HG03039 (cell line): ENCODE results near the gene ENC1.

Source experiments
- ATAC-seq: cut with Tn5 transposase; IDR thresholded peaks from one replicate; pipeline ENCODE4 v1.9.1; 2021; ENCODE audit warnings: mild to moderate bottlenecking, moderate library complexity; ENCODE audit not compliant: unreplicated experiment

Gene ENC1

GRCh38 chr5:74657165-74657564 lies 16.6 kb upstream of the ENC1 start:
- no peak for ATAC-seq

DNA sequence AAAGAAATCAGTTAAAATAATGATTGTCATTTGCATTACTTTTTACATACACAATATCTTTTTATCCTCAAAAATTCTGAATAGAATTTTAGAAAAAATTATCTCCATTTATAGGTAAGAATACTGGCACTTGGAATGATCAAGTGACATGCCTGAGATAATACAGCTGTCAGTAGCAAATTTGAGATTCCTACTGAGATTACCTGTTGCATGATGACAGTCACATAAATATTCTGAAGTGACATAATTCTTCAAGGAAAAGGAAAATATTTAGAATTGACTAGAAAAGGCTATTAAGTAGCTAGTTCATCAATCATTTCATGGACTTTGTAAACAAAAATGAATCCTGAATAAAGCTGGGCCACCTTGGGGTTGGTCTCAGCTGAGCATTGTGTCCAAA lies 15.2 kb upstream of the ENC1 start:
- ATAC-seq = no peak

GRCh38 chr5:74655206-74655605 lies 14.7 kb upstream of the ENC1 start:
- ATAC-seq = no peak

- ATAC-seq = no peak
These were observed 13.5 kb upstream of the ENC1 start for GRCh38 chr5:74653991-74654390.

DNA sequence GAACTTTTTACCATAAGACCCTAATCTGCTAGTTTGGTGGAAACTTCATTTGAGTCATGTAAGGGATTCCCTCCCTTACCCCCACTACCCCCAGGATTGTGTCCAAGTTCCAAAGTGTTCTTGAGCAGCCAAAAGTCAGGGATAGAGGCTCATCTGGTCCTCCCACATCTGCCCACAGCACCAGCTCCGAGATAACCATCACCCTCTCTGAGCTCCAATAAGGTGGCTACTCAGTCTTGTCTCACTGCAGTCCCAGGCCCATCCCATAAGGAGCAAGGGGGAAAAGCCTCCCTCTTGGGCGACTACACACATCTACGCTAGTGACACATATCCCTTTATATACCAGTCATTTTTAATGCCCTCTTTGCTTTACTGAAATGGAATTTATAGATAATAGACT lies 12.0 kb upstream of the ENC1 start:
- ATAC-seq = no peak

GRCh38 chr5:74651710-74652109 lies 11.2 kb upstream of the ENC1 start:
- ATAC-seq = no peak

DNA sequence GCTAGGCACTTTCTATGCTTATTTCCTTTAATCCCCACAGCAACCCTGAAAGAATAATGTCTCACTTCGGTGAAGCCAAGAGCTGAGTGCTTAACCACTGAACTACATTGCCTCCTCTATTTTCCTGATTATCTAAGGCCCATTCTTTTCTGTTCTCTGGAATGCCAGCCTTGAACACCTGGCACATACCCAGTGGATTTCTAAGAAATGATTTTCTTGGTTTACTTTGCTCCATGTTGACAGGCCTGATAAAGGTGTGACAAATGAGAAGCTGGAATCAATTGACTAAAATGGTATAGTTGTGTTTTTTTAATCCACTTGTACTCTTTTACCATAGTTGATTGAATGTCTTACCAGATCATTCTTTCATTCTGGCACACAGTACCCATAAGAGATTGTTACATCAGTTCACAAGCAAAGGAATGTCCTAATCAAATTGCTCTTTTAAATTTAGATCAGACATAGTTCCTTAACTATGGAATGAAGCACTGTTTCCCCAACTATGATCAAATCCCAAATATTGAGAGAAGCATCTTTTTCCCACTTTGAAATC lies 9.0 kb upstream of the ENC1 start:
- ATAC-seq = no peak

DNA sequence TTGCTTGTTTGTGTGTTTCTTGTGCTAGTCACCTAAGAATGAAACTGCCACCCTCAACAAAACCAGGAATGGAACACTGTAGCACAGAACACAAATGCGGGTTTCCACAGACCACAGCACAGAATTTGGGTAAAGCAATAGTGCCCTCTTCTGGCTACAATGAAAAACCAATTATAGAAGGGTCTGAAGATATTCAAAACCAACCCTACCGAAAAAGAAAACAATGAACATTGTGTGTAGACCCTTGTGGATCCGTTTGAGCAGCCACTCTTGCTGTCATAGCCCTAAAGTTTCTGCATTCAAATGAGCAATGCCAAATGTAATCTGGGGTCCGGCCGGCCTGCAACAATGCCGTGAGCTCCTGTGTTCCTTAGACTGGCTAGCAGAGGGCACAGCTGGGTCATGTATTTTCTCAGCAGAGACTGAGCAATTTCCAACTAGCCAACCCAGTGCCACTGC lies 8.3 kb upstream of the ENC1 start:
- peak; percentile 56 for ATAC-seq

GRCh38 chr5:74647096-74647495 lies 6.6 kb upstream of the ENC1 start:
- ATAC-seq = no peak

DNA sequence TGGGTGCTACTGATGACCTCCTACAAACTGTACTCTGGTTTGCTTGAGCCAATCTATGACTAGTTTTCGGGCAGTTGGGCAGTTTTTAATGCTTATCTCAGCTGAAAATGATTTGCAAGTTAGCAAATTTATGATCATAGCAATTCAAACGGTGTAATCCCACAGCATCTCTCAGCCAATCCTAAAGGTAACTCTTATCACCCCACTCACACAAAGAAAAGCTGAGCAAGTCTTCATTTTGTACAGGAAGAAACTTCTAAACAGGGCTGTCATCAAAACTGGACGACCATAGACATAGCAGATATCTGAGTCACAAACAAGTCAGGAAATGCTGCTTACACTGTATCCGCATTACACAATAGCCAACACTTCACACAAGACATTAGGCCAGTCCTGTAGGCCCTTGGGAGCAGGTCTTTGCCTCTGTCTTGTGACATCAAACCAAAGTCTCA lies 2.6 kb upstream of the ENC1 start:
- no peak for ATAC-seq

GRCh38 chr5:74642543-74642863 lies 2.0 kb upstream of the ENC1 start:
- no peak for ATAC-seq

- ATAC-seq = no peak
These were observed 1.4 kb upstream of the ENC1 start for GRCh38 chr5:74641735-74642542.

DNA sequence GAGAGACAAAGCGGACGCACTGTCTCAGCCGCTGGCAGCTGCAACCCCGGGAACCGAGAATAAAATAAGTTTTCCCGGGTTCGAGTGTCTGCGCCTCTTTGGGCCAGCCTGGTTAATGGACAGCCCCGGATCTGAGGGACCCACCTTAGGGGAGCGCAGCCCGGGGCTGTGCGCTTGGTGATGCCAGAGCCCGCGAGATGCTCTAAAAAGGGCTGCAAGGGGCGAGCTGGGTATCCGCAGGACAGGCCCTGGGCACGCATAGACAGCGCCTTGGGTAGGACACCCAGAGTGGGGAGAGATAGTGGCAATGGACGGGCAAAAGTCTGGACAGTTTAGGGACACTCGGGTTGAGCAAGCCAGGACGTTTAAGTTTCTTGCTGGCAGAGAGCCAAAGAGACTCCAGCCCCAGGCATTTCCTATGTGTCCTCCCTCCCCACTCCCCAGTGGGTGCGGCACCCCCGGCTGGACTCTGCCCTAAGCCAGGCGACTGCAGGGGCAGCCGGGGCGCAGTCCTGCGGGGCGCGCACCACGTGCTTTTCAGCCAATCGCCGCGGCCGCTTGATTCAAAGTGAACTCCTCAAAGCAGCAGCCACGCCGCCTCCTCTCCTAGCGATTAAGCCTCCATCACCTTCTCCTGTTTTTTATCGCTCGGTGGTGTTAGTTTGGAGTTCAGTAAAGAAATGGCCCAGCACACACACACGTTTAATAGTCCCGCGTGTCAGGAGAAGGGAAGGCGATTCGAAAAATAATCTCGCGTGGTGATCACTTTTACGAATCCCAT lies 616 bp upstream of the ENC1 start:
- peak; percentile 9 for ATAC-seq

GRCh38 chr5:74639807-74640449 lies 600 bp downstream of the ENC1 start:
- peak; percentile 28 for ATAC-seq

GRCh38 chr5:74638970-74639806 lies 1.3 kb downstream of the ENC1 start:
- ATAC-seq = peak; percentile 36

GRCh38 chr5:74638544-74638969 lies 2.0 kb downstream of the ENC1 start:
- no peak for ATAC-seq

DNA sequence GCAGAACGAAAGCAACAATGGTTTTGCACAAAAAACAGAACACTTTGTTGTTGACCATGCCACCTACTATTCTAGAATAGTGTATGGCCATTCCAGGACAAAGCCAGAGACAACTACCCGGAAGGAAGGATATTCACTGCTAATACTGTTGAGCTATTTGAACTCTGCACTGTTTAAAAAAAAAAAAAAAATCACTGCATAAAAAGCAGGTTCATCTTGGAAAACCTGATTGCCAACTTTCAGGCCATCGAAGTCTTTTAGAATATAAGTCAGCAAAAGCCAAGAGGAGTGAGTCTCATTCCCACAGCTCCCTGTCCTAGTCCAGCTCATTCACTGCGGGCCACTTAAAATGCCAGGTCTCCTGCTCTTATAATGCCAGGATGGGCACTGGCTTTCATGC lies 4.0 kb downstream of the ENC1 start:
- no peak for ATAC-seq

DNA sequence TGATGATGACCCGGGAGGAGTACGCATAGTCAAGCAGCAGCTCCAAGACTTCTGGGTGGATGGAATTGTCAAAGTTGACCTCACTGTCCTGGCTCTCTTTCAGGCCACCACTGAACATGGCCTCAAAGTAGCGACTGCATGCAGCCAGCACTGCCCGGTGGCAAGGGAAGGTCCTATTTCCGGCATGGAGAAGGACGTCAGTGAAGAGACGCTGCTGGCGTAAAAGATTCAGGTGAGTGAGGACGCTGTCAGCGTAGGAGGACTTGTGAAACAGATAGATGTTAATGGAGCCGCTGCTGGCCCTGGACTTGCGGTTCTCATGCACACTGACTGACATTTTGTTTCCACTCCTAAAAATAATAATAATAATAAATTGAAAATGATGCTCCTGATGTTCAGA lies 4.4 kb downstream of the ENC1 start:
- no peak for ATAC-seq

DNA sequence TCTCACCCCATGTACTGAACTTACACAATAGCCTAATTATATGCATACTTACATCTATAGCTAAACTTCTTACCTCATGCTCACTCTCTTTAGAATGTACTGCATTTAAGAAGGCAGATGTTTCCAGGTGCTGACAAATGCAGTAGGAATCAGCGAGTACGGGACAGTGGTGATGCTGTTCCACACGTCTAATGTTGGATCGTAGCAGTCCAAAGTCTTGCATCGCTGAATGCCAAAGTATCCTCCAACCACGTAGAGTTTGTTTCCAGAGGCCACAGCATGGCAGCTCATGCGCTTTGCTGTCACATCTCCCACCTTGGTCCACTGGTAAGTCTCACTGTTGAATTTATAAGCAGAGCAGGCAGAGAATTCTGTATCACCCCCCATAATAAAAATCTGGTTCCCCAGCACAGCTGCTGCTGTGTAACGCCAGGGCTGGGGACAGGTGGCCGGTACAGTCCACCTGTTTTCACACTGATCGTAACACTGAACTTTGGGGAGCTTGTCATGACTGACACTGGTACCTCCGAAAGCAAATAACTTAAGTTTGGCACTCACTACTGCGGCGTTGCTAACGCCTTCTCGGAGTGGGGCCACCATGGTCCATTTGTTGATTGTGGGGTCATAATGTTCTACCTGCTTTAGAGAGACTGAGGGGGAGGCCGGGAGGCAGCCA lies 5.8 kb downstream of the ENC1 start:
- no peak for ATAC-seq

DNA sequence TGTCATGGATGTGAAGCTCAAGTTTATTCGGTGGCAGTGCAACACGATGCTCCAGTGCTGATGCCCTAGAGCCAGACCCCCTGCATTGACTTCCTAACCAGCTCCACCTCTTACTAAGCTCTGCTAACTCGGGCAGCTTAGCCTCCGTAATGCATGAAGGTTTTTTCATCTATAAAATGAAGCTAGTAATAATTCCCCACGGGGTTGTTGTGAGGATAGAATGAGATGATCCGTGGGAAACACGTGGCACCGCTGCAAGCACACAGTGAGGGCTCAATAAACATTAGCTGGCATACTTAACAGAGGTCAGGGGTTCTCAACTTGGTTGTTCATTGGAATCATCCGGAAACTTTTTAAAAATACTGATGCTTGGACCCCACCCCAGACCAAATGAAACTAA lies 6.8 kb downstream of the ENC1 start:
- no peak for ATAC-seq
